ENCODE results near the gene RDX. TPM values are rescaled to one million over a fixed set of nuclear protein-coding genes. Genes with fewer than 3 reads are reported as not detected.

RDX gene
- total RNA-seq, 1 experiment from 2014 or later, result 76.8 TPM

DNA sequence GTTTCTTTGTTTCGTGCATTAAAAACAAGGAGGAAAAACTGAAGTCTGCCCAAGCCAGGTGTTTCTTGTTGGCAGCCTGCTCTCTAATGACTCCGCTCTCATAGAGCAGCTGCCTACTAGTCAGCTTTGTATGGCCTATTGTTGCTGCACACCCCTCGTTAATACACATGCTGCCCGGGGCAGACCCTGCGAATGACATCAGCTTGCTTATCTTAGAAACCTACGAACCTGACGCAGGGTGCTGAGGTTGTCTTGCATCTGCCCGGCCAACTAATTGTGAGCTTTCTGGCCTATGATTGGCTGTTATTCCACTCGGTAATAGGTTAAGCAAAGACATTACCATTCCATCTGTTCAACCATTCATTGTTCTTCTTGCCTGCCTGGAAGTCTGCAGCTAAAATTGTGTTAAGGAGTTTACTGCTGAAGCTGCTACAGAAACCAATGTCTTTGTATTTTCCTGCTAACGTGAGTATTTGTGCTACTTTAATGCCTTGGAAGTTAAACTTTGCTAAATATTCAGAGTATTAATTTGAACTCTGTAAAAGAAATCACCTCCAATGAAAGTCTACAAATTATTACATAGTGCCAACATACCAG is 165.7 kb downstream of the RDX start:
- H3K4me1 Mint-ChIP-seq (ENCODE audit: low read depth, unreplicated experiment), result no peaks in the 10 kb centered on the region
- CTCF ChIA-PET, result no interaction called here
- no peak overlapping the region for H3K27ac Mint-ChIP-seq (ENCODE audit: unreplicated experiment)
- DNase-seq, result no peak
- no peaks in the 10 kb centered on the region for H3K36me3 Mint-ChIP-seq (ENCODE audit: insufficient read depth, unreplicated experiment)
- BruUV-seq (replicated peaks), result no TSS peak
- no peaks in the 10 kb centered on the region for H3K27me3 Mint-ChIP-seq (ENCODE audit: unreplicated experiment)
- H3K9me3 Mint-ChIP-seq (ENCODE audit: low read depth, unreplicated experiment), result no peaks in the 10 kb centered on the region
- no peak overlapping the region for H3K4me3 Mint-ChIP-seq (ENCODE audit: low read depth, unreplicated experiment)
- TF ChIP-seq, protein P1, sequence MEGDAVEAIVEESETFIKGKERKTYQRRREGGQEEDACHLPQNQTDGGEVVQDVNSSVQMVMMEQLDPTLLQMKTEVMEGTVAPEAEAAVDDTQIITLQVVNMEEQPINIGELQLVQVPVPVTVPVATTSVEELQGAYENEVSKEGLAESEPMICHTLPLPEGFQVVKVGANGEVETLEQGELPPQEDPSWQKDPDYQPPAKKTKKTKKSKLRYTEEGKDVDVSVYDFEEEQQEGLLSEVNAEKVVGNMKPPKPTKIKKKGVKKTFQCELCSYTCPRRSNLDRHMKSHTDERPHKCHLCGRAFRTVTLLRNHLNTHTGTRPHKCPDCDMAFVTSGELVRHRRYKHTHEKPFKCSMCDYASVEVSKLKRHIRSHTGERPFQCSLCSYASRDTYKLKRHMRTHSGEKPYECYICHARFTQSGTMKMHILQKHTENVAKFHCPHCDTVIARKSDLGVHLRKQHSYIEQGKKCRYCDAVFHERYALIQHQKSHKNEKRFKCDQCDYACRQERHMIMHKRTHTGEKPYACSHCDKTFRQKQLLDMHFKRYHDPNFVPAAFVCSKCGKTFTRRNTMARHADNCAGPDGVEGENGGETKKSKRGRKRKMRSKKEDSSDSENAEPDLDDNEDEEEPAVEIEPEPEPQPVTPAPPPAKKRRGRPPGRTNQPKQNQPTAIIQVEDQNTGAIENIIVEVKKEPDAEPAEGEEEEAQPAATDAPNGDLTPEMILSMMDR (IDR thresholded peaks at IDR 0.05; ENCODE audit: unreplicated experiment), result no peak
- intact Hi-C loops (cut with micrococcal nuclease; ENCODE audit: unreplicated experiment), result no loop called here

DNA sequence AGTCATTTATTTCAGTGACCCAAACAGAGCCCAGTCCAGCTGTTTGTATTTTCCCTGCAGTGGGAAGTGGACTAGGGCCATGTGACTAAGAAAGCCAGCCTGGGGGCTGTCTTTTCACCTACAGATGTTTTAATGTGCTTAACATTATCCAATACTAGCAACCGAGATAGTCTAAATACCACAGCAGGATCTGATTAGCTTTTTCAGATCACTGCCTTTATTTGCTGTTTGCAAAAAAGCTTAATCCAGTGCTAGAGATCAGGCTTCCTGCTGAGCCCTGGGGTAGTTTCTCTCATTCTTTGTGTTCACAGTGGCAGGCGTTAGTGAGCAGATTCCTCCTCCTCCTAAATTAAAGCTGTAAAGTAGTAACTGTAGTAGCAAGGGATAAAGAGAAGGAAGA is 168.3 kb downstream of the RDX start:
- intact Hi-C loops (cut with micrococcal nuclease; ENCODE audit: unreplicated experiment), result no loop called here
- TF ChIP-seq, protein P1 (IDR thresholded peaks at IDR 0.05; ENCODE audit: unreplicated experiment), result no peak
- no TSS peak for BruUV-seq (replicated peaks)
- no peaks in the 10 kb centered on the region for H3K27me3 Mint-ChIP-seq (ENCODE audit: unreplicated experiment)
- no peak for DNase-seq
- CTCF ChIA-PET, result no interaction called here
- H3K9me3 Mint-ChIP-seq (ENCODE audit: low read depth, unreplicated experiment), result no peaks in the 10 kb centered on the region
- H3K27ac Mint-ChIP-seq (ENCODE audit: unreplicated experiment), result no peak overlapping the region
- H3K4me1 Mint-ChIP-seq (ENCODE audit: low read depth, unreplicated experiment), result no peaks in the 10 kb centered on the region
- H3K4me3 Mint-ChIP-seq (ENCODE audit: low read depth, unreplicated experiment), result no peak overlapping the region
- no peaks in the 10 kb centered on the region for H3K36me3 Mint-ChIP-seq (ENCODE audit: insufficient read depth, unreplicated experiment)

DNA sequence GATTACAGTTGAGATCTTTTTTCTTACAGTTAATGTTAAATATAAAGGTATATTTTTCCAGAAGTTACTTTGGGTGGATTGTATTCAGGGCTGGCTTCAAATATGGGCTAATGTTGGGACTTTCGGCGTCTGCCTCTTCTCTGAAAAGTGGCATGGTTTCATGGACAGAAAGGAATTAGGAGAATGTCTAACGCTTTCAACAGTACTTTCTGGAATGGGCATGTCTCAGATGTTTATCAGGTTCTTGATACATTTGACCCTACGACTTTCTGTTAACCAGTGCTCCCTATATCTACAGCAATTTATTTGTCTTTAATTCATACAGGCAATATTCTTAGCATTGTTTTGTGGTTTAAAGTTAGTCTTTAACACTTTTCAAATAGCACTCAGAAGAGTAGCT is 169.5 kb downstream of the RDX start:
- no peak for DNase-seq
- TF ChIP-seq, protein P1 (IDR thresholded peaks at IDR 0.05; ENCODE audit: unreplicated experiment), result no peak
- intact Hi-C loops (cut with micrococcal nuclease; ENCODE audit: unreplicated experiment), result no loop called here
- Mint-ChIP-seq H3K27me3 (ENCODE audit: unreplicated experiment) (no peaks in the 10 kb centered on the region), H3K4me1 (ENCODE audit: low read depth, unreplicated experiment) (no peaks in the 10 kb centered on the region), H3K36me3 (ENCODE audit: insufficient read depth, unreplicated experiment) (no peaks in the 10 kb centered on the region), H3K9me3 (ENCODE audit: low read depth, unreplicated experiment) (no peaks in the 10 kb centered on the region), H3K27ac (ENCODE audit: unreplicated experiment) (no peak overlapping the region), H3K4me3 (ENCODE audit: low read depth, unreplicated experiment) (no peak overlapping the region)
- CTCF ChIA-PET, result no interaction called here
- no TSS peak for BruUV-seq (replicated peaks)

DNA sequence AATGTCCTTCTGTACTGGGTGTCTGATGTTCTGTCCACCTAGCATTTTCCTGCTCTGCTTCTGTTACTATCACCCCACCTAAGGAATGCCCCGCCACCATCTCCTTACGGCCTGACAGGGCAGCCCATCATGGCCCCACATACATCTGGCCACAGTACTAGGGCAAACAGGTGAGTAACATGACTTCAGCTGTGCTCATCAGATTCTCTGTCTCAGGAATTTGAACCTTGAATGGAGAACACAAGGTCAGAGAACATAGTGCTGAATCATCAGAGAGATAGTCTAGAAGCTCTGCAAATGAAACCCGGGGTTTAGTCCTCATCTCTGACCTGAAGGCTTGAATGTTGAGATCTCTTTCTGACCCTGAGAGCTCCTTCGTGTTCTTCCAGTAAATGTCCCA is 170.8 kb downstream of the RDX start:
- intact Hi-C loops (cut with micrococcal nuclease; ENCODE audit: unreplicated experiment), result no loop called here
- BruUV-seq (replicated peaks), result no TSS peak
- TF ChIP-seq, protein P1 (IDR thresholded peaks at IDR 0.05; ENCODE audit: unreplicated experiment), result no peak
- Mint-ChIP-seq H3K4me1 (ENCODE audit: low read depth, unreplicated experiment) (peaks cover 7% of the 10 kb centered on the region), H3K4me3 (ENCODE audit: low read depth, unreplicated experiment) (no peak overlapping the region), H3K9me3 (ENCODE audit: low read depth, unreplicated experiment) (no peaks in the 10 kb centered on the region), H3K27ac (ENCODE audit: unreplicated experiment) (no peak overlapping the region), H3K27me3 (ENCODE audit: unreplicated experiment) (no peaks in the 10 kb centered on the region), H3K36me3 (ENCODE audit: insufficient read depth, unreplicated experiment) (no peaks in the 10 kb centered on the region)
- CTCF ChIA-PET, result no interaction called here
- no peak for DNase-seq

Other genes starting within 250 kb of the RDX start
- gene ZC3H12C, start 203.2 kb downstream of the RDX start, total RNA-seq (2022), result 11.1 and 14.1 TPM in 2 replicates
- gene FDX1, start 133.3 kb upstream of the RDX start, total RNA-seq (2022), result 9.1 and 10.2 TPM in 2 replicates